HG03520 (cell line): ENCODE data around the gene PSMA7.
A peak's percentile ranks its signal among the peaks of the same experiment; 100 is the strongest.

Experiments
- ATAC-seq: cut with Tn5 transposase; IDR thresholded peaks from one replicate; pipeline ENCODE4 v1.9.1; 2021; ENCODE audit warnings: mild to moderate bottlenecking, moderate library complexity; ENCODE audit not compliant: unreplicated experiment

PSMA7 gene

GRCh38 chr20:62137478-62138203 lies 5.6 kb downstream of the PSMA7 start:
- no peak for ATAC-seq

GRCh38 chr20:62137092-62137384 lies 6.2 kb downstream of the PSMA7 start:
- ATAC-seq = no peak

DNA sequence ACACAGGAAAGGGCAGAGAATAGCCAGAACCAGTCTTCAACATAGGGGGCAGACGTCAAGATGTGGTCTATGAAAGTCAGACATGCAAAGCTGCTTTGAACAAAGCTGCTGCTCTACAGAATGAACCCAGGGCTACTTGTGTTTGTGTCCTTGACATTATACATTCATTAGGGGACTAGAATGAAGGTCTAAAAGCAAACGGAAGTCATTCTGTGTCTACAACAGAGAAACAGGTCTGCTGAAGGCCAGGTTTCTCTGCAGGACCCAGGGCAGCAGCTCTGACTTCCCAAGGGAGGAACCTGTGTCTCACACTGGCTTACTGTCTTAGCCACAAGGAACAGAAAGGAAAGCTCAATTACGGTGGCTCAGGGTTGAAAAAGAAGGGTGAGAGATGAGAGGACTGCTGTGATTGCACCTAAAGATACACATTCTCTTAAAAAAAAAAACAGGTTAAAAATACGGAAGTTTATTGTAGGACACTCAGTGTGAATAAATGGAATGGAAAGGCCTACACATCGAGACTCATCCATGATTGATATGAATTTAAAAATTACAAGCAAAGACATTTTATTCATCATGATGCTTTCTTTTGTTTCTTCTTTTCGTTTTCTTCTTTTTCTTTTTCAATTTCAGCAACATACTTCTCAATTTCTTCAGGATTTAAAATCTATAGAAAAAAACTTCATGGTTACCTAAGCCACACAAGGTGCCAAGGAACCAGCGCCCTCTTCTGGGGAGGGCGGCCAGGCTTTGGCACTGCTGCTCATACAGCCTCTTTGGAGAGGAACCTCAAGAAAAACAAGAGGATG lies 6.7 kb downstream of the PSMA7 start:
- ATAC-seq = no peak

DNA sequence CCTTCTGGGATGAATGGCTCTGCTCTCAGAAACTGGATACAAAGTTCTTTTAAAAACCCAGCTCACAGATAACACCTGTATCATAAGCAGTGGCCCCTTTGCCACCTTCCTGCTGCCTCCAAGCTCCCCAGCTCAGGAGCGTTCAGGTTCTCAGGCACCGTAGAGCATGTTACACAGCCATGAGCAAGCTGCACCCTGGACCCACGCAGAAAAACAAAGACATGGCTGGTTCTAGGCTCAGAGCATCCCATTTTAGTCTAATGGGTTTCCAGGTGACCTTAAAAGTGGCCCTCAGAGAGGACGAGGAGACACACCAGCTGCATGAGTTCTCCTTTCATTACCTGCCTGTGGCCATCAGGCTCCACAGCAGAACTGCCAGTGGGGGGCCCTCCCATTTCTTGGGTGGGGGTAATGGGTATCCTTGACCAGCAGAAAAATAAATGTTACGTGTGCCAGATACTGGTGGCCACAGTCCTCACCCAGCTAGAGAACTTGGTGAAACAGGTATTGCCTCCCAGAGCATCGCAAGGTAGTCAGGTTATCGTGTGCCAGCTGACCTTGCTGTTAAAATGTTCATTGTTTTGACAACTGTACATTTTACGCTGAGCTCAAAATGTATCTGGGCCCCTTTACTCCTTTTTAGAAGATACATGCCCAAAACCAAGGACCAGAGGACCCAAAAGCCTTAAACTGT lies 7.5 kb downstream of the PSMA7 start:
- no peak for ATAC-seq

- no peak for ATAC-seq
These were observed 8.4 kb downstream of the PSMA7 start for GRCh38 chr20:62134735-62135231.

GRCh38 chr20:62133864-62134263 lies 9.3 kb downstream of the PSMA7 start:
- no peak for ATAC-seq

DNA sequence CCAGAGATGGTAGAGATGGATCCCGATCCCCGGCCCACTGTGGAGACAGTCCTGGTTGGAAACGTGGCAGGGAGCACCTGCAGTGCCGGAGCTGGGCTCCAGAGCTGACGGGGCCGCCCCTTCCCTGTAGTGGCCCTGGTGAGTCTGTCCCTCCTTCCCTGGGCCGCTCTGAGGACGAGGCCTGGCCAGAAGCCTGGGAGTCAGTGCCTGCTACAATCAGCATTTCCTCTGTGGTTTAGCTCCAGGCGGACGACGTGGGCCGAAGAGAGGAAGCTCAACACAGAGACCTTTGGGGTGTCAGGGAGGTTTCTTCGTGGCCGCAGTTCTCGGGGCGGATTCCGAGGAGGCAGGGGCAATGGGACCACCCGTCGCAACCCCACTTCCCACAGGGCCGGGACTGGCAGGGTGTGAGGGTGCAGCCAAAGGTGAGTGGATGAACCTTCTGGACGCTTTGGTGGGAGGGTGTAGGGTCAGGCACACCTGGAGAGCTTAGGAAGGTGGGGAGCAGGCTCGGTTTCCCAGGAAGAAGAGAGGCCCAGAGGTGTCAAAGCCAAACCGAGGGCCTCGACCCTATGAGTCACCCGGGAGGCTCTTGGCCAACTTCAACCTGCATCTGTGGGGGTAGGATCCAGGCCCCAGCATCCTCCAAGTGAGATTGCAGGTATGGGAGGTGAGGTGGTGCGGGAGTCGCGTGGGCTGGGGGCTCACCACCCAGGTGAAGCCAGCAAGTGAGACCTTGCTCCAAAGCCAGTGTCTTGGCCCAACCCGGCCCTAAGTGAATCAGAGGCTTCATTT lies 9.9 kb downstream of the PSMA7 start:
- ATAC-seq = no peak

DNA sequence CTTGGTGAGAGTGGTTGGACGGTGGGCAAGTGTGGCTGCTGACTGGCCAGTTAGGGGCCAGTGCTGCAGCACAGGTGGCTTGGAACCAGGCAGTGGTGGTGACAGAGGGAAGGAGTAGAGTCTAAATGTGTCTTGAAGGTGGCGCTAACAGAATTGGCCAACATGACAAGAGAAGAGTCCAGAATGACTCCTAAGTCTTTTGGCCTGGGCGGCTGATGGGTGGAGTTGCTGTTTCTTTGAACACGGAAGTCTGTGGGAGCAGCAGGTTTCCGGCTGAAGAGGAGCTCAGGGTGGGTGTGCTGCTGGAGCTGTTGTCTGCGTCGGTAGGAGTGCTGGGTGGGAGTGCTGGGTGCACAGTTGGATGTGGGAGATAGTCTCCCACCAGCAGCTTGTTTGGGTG lies 10.8 kb downstream of the PSMA7 start:
- ATAC-seq = no peak

GRCh38 chr20:62131560-62132320 lies 11.5 kb downstream of the PSMA7 start:
- ATAC-seq = no peak

GRCh38 chr20:62129731-62130531 lies 13.3 kb downstream of the PSMA7 start:
- ATAC-seq = no peak

DNA sequence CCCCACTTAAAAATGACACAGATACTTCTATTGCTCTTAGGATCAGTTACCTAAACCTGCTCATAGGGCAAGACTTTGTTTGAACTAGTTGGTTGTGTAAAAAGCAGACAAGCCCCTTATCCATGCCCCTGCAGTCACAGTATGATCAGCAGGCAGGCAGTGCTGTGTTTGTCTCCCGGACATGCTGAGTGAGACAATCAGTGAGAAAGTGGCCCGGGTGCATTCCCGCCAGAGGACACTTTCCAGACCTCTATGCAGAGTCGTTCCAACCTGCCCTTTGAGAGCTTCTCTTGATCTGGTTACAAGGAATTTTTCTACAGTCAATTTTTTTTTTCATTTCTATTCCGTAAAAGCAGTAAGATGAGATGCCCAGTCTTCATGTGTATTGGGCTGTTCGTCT lies 14.7 kb downstream of the PSMA7 start:
- ATAC-seq = no peak

- ATAC-seq = no peak
These were observed 15.4 kb downstream of the PSMA7 start for GRCh38 chr20:62127799-62128198.

DNA sequence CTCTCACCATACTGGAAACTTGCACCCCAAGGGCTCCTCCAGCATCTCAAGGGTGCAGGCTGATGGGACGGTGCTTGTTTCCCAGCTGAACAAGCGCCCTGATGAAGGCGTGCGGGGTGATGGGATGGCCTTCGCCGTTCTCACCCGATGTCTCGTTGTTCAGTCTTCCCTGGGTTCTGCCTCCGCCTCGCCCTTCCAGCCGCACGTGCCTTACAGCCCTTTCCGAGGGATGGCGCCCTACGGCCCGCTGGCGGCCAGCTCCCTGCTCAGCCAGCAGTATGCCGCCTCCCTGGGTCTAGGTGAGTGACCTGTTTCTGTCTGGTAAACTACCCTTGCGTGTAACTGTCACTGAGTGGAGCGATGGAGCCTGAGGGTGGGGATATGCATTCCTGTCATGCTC lies 17.1 kb downstream of the PSMA7 start:
- no peak for ATAC-seq

GRCh38 chr20:62123450-62124118 lies 19.6 kb downstream of the PSMA7 start:
- ATAC-seq = no peak

DNA sequence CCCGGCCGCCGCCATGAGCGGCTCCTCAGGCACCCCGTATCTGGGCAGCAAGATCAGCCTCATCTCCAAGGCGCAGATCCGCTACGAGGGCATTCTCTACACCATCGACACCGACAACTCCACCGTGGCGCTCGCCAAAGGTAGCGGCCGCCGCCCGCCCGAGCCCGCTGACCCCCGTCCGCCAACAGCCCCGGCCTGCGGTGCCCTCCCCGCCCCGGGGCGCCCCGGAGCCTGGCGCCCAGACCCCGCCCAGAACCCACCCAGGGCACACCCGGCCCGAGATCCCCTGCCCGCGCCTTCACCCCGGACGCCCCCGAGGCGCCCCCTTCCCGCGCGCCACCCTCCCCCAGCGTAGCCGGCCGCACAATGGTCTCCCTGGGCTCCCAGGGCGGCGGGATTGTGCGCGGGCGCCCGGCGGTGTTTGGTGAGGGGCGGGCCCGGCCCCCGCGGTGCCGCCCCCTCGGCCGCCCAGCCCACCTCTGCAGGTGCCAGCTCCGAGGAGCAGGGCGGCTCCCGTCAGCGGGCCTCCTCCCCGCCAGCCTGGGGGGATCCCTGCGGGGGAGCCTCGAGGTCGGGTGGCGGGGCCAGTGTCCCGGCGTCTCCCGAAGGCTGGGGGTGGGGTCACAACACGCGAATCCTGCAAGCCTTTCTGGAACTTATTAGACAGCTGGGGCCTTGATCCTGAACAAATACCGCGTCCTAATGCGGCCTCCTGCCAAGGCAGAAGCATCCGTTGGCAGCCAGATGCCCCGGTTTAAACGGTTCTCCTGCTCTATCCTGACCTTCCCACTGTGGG lies 20.3 kb downstream of the PSMA7 start:
- ATAC-seq = peak; percentile 18

- peak; percentile 76 for ATAC-seq
These were observed 21.2 kb downstream of the PSMA7 start, which contains the start of gene LSM14B for GRCh38 chr20:62121776-62122653. TSS of gene LSM14B (plus strand) at chr20:62122475. CDS start at chr20:62122667, 192 bp downstream.
